ENCODE data around the gene KATNBL1.
"Not testable (repeated sequence)": the region's sequence is repeated elsewhere in the genome, so short reads cannot be mapped to it uniquely, and the experiment has no call there.

The KATNBL1 gene

GRCh38 chr15:34217587-34218225 is 7.8 kb upstream of the KATNBL1 start:
- no peak overlapping the region for H3K4me3 ChIP-seq (ENCODE audit: low read length)
- no peak for TF ChIP-seq ZNF274 (IDR thresholded peaks at IDR 0.05; ENCODE audit: low read depth, low read length)

DNA sequence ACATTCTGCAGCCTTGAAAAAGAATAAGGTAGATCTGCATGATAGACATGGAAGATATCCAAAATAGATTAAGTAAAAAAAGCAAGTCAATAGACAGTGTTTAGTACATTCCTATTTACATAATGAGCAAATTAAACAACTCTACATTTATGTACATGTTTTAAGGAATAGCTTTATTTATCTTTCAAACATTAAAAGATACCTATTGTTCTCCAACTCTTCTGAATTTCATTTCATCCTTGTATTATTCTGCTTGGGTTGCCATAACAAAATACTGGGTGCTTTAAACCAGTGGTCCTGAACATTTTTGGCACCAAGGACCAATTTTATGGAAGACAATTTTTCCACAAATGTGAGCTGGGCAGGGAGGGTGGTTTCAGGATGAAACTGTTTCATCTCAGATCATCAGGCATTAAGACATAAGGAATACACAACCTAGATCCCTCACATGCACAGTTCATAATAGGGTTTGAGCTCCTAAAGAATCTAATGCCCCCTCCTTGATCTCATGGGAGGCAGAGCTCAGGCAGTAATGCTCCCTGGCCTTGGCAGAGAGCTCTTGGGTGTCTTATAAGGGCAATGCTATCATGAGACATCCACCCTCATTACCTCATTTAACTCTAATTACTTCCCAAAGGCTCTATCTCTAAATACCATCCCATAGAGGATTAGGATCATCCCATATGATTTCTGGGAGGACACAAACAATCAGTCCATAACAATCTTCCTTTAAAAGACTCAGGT is 6.8 kb upstream of the KATNBL1 start:
- no peak overlapping the region for H3K4me3 ChIP-seq (ENCODE audit: low read length)
- no peak for TF ChIP-seq ZNF274 (IDR thresholded peaks at IDR 0.05; ENCODE audit: low read depth, low read length)

DNA sequence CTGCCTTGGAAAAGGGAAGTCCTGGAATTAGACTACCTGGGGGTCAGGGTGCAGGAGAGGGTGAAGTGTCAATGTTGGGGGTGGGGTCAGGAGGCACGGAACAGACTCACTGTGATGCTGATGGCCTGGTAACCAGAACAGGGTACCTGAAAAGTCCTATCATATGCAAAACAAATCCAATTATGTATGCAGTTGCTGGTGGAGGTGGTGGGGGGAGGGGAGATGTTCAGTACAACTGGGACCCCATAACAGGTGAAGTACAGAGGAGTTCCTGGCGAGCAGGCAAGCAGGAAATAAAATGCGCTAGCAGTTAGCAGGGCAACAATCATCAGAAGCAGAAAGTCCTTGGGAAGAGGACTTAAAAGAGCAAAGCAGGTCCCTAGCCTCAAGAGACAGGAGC is 4.2 kb upstream of the KATNBL1 start:
- H3K4me3 ChIP-seq (ENCODE audit: low read length): no peak overlapping the region
- no peak for TF ChIP-seq ZNF274 (IDR thresholded peaks at IDR 0.05; ENCODE audit: low read depth, low read length)

- no peak for TF ChIP-seq ZNF274 (IDR thresholded peaks at IDR 0.05; ENCODE audit: low read depth, low read length)
These were observed 3.8 kb upstream of the KATNBL1 start for GRCh38 chr15:34213690-34214089.

DNA sequence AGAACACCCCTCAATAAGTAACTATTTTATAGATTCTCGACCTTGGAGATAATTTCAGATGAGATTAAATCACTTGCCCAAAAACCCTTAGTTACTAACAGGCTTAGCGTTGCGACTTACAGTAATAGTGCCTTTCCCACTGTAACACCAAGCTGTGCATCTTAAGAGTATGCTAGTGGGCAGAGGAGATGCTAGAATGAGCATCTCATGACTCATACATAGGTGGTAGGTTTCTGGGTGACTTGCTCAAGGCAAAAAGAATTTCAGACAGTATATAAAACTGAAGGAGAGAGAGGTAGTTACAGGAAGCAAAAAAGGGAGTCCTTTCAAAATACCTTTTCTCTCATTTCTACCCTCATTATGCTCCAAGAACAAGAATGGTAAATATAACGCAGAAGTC is 3.9 kb downstream of the KATNBL1 start:
- TF ChIP-seq ZNF274 (IDR thresholded peaks at IDR 0.05; ENCODE audit: low read depth, low read length): no peak
- H3K4me3 ChIP-seq (ENCODE audit: low read length): no peak overlapping the region

More at GRCh38 chr15:34213690-34214089, 3.8 kb upstream of the KATNBL1 start:
- H3K4me3 ChIP-seq (ENCODE audit: low read length): no peak overlapping the region

DNA sequence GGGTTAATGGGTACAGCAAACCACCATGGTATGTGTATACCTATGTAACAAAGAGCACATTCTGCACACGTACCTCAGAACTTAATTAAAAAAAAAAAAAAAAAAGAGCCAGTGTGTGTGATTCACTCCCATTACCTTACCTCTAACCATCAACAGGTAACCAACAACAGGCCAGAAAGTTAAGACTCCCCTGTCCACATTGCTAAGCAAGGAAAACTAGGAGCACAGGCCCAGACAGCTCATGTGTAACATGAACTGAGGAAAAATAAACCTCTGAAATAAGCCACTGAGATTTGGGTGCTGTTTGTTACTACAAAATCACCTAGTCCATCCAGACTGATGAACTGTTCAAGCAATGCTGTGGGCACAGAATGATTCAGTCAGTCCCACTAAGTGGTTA is 6.0 kb downstream of the KATNBL1 start:
- TF ChIP-seq ZNF274 (IDR thresholded peaks at IDR 0.05; ENCODE audit: low read depth, low read length): no peak
- no peak overlapping the region for H3K4me3 ChIP-seq (ENCODE audit: low read length)

- TF ChIP-seq ZNF274 (IDR thresholded peaks at IDR 0.05; ENCODE audit: low read depth, low read length): no peak
- H3K4me3 ChIP-seq (ENCODE audit: low read length): no peak overlapping the region
These were observed 6.6 kb downstream of the KATNBL1 start for GRCh38 chr15:34203305-34203704.

- H3K4me3 ChIP-seq (ENCODE audit: low read length): not testable (repeated sequence)
These were observed 16.6 kb downstream of the KATNBL1 start for GRCh38 chr15:34193272-34193671.

DNA sequence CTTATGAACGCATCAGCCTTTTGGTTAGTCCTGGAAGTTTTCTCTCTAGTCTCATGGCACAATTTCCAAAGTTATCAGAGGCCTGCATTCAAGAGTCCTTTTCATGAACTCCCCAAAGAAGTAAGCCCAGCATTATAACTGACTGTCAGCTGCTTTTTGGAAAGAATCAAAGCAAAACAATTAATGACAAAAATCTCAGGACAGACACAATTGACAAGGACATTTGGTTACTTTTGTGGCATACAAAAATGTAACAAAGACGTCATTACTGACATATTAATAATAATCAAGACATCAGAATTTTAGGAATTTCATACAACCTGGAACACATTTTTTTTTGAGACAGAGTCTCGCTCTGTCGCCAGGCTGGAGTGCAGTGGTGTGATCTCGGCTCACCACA is 21.2 kb downstream of the KATNBL1 start:
- no peak overlapping the region for H3K4me3 ChIP-seq (ENCODE audit: low read length)
- TF ChIP-seq ZNF274 (IDR thresholded peaks at IDR 0.05; ENCODE audit: low read depth, low read length): no peak

DNA sequence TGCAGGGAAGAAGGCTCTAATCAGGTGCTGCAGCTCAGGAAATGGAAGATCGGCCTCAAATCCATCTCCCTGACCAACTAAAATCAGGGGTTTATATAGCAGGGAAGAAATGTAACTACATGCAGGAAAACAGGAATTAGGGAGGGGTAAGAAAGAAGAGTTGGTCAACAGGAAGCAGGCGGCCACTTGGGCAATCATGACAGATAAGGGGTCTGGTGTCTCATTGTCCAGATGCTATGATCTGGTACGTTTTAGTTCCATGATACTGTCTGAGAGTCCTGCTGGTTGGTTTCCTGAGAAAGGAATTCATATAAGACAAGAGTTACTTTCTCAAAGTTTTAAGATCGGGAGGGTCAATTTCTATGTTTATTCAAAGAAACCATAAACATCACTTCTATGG is 24.2 kb downstream of the KATNBL1 start:
- no peak overlapping the region for H3K4me3 ChIP-seq (ENCODE audit: low read length)
- no peak for TF ChIP-seq ZNF274 (IDR thresholded peaks at IDR 0.05; ENCODE audit: low read depth, low read length)

GRCh38 chr15:34182942-34183341 is 27.0 kb downstream of the KATNBL1 start:
- TF ChIP-seq ZNF274 (IDR thresholded peaks at IDR 0.05; ENCODE audit: low read depth, low read length): no peak
- H3K4me3 ChIP-seq (ENCODE audit: low read length): no peak overlapping the region

DNA sequence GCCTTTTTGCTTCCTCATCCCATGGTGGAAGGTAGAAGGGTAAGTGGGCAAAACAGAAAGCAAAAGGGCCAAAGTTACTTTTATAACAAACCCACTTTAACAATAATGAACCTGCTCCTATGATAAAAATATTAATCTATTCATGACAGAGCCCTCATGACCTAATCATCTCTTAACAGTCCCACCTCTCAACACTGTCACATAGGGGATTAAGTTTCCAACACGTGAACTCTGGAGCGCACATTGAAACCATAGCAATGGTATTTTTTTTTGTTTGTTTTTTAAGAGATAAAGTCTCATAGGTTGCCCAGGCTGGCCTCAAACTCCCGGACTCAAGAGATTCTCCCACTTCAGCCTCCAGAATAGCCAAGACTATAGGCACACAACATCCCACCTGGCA is 30.7 kb downstream of the KATNBL1 start:
- no peak overlapping the region for H3K4me3 ChIP-seq (ENCODE audit: low read length)
- TF ChIP-seq ZNF274 (IDR thresholded peaks at IDR 0.05; ENCODE audit: low read depth, low read length): no peak

DNA sequence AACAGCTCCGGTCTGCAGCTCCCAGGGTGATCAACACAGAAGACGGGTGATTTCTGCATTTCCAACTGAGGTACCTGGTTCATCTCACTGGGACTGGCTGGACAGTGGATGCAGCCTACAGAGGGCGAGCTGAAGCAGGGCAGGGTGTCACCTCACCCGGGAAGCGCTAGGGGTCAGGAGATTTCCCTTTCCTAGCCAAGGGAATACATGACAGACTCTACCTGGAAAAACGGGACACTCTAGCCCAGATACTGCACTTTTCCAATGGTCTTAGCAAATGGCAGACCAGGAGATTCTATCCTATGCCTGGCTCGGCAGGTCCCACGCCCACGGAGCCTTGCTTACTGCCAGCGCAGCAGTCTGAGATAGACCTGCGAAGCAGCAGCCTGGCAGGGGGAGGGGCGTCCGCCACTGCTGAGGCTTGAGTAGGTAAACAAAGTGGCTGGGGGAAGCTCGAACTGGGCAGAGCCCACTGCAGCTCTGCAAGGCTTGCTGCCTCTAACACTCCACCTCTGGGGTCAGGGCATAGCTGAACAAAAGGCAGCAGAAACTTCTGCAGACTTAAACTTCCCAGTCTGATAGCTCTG is 43.8 kb downstream of the KATNBL1 start:
- not testable (repeated sequence) for H3K4me3 ChIP-seq (ENCODE audit: low read length)

DNA sequence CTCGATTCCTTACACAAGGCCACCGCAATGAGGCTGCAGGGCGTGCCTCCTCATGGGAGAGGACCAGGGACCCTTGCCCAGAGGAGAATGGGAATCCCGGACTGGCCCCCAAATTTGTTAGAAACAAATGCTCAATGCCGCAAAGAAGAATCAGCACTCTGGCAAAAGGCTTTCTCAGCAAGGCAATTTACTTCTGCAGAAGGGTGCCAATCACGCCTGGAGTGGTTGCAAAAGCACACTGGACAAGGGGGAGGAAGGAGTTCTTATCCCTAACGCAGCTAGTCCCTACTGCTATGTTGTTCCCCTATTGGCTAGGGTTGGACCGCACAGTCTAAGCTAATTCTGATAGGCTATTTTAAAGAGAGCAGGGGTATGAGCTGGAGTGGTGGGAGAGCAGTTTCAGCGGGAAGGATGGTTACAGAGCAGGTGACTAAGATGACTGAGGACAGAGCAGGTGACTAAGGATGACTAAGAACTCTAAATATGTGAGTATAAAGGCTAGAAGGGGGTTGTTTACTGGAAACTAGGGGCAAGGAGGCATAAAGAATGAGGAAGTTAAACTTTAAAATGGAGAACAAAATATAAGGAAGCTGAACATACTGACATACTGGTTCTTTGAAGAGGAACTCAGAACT is 48.5 kb downstream of the KATNBL1 start:
- no peak for TF ChIP-seq ZNF274 (IDR thresholded peaks at IDR 0.05; ENCODE audit: low read depth, low read length)

DNA sequence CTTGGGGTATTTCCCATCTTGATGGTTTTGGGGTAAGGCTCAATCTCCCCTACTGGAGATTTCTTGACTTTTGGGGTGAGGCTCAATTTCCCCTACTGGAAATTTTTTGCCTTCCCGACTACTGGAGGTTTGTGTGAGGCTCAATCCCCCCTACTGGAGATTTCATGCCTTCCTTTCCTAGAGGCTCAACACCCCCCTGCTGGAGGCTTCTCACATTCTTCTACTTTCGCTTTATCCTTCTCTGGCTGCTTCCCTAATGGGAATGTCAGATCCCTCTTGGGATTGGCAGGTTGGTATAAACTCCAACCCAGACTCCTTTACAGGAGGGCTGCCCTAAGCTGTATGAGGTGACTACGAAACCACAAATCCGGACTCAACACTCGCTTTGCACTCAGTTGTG is 49.2 kb downstream of the KATNBL1 start:
- H3K4me3 ChIP-seq (ENCODE audit: low read length): no peak overlapping the region
- TF ChIP-seq ZNF274 (IDR thresholded peaks at IDR 0.05; ENCODE audit: low read depth, low read length): no peak

More for the DNA sequence above, 48.5 kb downstream of the KATNBL1 start:
- no peak overlapping the region for H3K4me3 ChIP-seq (ENCODE audit: low read length)
